GM21360 (cell line): ENCODE data around the gene LRRC27.
"Not testable (repeated sequence)": the region's sequence is repeated elsewhere in the genome, so short reads cannot be mapped to it uniquely, and the experiment has no call there.

Source experiments
- ATAC-seq: cut with Tn5 transposase; IDR thresholded peaks from one replicate; pipeline ENCODE4 v1.9.1; 2021; ENCODE audit warnings: mild to moderate bottlenecking, moderate library complexity; ENCODE audit not compliant: unreplicated experiment

Gene LRRC27

DNA sequence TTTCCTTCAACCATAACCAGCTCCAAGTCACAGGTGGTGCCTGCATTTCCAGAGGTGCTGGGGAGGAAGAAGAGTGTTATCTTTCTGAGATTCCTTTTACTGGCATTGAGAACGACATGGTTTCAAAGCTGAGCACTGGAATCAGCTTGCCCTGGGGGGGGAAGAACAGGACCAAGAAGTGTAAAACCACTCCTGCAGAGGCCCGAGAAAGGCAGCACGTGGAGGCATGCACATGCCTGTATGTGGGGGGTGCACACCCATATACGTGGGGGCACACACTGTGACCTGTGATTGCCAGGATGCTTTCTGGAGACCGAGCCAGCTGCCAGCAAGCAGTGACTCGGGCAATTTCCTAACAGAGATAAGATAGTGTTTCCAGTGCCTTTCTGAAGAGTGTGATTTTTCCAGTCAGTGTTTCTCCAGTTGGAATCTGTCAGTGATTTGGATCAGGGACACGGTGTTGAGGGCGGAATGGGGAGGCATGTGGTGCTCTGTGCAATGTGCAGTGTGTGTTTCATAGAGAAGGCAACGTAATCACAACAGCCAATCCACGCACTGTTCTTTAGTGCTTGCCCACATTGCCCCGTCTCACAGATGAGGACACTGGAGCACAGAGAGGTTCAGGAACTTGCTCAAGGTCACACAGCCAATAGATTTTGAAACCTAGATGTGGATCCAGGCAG is 4.2 kb downstream of the LRRC27 start:
- no peak for ATAC-seq

DNA sequence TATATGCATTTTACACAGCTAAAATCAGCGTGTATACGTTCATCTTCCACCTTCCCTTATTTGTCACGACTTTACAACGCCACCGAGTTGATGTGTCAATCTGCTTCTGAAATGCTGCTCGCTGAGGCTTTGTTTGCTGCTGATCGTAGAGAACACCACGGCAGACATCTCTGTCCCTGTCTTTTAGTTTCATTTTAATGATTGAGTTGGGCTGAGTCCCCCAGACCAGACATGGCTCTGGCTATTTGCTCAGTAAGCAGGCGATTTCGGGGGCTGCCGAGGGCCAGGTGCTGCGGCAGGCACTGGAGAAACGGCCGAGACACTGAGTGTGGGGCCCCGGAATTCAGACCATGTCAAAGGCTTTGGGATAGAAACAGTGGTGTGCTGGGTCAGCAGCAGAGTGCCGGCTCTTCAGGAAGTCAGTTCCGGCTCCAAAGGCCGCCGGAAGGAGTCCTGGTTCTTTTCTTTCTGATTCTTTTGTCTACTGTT is 5.0 kb downstream of the LRRC27 start:
- ATAC-seq = no peak

- not testable (repeated sequence) for ATAC-seq
Observed at GRCh38 chr10:132337854-132338253, 5.9 kb downstream of the LRRC27 start.

DNA sequence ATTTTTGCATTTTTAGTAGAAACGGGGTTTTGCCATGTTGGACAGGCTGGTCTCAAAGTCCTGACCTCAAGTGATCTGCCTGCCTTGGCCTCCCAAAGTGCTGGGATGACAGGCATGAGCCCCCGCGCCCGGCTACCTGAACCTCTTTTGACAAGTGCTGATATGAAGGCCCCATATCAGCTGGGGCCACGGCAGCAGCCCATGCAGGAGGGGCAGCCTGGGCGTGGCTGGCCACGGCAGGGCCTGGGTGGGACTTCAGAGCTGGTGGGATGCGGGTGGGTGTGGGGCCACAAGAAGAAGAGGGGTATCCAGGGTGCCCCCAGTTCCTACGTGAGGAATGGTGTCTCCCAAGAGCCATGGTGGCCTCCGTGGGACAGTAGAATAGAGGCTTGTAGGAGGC is 6.9 kb downstream of the LRRC27 start:
- ATAC-seq = no peak

GRCh38 chr10:132339276-132339675 is 7.3 kb downstream of the LRRC27 start:
- no peak for ATAC-seq

GRCh38 chr10:132341017-132341416 is 9.0 kb downstream of the LRRC27 start:
- no peak for ATAC-seq

GRCh38 chr10:132341781-132342180 is 9.8 kb downstream of the LRRC27 start:
- ATAC-seq = no peak

- no peak for ATAC-seq
Observed at GRCh38 chr10:132342553-132342952, 10.6 kb downstream of the LRRC27 start.

- no peak for ATAC-seq
Observed at GRCh38 chr10:132344386-132344785, 12.4 kb downstream of the LRRC27 start.

DNA sequence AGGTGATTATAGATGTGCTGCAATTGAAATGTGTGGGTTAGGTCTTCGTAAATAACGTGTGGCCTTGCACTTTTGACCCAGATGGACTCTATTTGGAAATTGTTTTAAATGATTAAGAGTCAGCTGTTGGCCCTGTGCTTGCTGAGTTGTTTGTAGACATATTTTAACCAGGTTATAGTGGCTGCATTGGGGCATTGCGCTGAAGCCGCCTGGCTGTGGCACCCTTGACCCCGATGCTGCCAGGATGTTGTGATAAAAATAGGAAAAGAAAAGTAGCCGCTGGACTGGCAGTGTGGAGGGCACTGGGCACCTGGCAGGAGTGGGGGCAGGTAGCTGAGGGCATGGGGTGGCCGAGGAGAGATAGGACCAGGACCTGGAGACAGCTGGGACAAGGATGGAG is 13.4 kb downstream of the LRRC27 start:
- no peak for ATAC-seq

DNA sequence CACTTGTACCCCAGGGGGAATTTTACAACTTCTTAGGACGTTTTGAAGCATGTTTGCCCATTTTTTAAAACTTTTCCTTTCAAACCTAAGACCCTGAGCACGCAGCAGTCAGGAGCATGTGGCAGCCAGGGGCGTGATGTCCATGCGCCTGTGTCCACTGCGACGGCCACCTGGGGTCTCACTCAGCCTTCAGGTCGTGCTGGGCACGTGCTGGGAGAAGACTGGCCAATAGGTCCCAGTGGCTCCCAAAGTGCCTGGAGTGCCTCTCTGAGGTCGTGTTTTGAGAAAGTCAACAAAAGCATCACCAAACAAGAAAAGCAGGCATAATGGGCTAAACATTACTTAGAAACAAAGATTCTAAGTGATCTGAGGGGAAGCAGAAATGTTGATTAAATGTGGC is 14.8 kb downstream of the LRRC27 start:
- no peak for ATAC-seq

DNA sequence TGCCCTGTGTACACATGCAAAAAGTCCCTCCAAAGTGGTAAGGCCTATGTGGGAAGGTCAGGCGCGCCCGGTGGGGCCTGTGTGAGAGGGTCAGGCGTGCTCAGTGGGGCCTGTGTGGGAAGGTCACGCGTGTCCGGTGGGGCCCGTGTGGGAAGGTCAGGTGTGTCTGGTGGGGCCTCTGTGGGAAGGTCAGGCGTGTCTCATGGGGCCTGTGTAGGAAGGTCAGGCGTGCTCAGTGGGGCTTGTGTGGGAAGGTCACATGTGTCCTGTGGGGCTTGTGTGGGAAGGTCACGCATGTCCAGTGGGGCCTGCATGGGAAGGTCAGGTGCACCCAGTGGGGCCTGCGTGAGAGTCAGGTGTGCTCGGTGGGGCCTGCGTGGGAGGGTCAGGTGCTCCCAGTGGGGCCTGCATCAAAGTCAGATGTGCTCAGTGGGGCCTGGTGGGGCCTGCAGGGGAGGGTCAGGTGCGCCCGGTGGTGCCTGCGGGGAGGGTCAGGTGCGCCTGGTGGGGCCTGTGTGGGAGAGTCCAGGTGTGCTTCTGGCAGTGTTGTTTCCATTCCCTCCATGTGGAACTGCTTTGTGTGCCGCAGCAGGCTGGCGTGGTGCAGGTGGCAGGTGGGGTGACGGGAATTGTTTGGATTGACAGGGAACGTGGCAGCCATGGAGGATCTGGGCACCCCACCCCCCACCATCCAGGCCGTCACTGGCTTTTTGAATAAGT is 15.4 kb downstream of the LRRC27 start:
- no peak for ATAC-seq

DNA sequence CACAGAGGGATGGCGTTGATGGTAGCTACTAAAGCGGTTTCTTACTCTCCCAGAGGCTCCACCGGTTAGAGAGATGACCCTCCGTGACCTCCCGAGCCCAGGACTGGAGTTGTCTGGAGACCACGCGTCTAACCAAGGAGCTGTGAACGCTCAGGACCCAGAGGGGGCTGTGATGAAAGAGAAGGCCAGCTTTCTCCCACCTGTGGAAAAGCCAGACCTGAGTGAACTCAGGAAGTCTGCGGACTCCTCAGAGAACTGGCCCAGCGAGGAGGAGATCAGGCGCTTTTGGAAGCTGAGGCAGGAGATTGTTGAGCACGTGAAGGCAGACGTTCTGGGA is 15.9 kb downstream of the LRRC27 start:
- ATAC-seq = no peak

GRCh38 chr10:132349766-132350165 is 17.8 kb downstream of the LRRC27 start:
- no peak for ATAC-seq

DNA sequence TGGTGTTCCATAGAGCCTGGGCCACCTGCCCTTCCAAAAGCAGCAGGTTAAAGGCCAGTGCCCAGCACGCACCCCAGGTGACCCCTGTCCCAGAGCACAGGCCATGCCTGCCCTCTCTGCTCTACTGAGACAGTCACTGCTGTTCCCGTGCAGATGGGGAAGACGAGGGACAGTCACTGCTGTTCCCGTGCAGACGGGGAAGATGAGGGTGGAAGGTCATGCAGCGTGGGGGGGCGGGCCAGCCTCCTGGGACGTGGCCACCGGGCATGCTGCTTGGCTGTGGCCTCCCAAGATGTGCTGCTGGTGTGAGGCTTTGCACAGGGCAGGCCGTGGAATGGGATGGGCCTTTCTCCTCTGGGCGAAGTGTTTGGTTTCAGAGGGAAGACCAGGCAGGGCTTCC is 18.4 kb downstream of the LRRC27 start:
- no peak for ATAC-seq

GRCh38 chr10:132350946-132351345 is 19.0 kb downstream of the LRRC27 start:
- no peak for ATAC-seq

DNA sequence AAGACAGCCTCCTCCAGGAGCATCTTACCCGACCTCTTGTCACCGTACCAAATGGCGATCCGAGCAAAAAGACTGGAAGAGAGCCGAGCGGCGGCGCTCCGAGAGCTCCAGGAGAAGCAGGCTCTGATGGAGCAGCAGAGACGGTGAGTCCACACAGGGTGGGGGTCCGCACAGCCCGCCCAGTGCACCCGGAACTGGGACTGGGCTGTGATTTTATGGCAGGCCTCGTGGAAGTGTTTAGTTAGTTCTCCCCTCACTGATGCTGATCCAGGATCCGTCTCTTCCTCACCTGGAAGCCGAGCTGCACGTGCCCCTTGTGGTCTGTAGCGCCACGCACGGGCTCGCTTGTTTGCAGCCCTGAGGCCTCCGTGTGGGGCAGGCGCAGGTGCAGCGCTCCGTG is 19.6 kb downstream of the LRRC27 start:
- no peak for ATAC-seq

DNA sequence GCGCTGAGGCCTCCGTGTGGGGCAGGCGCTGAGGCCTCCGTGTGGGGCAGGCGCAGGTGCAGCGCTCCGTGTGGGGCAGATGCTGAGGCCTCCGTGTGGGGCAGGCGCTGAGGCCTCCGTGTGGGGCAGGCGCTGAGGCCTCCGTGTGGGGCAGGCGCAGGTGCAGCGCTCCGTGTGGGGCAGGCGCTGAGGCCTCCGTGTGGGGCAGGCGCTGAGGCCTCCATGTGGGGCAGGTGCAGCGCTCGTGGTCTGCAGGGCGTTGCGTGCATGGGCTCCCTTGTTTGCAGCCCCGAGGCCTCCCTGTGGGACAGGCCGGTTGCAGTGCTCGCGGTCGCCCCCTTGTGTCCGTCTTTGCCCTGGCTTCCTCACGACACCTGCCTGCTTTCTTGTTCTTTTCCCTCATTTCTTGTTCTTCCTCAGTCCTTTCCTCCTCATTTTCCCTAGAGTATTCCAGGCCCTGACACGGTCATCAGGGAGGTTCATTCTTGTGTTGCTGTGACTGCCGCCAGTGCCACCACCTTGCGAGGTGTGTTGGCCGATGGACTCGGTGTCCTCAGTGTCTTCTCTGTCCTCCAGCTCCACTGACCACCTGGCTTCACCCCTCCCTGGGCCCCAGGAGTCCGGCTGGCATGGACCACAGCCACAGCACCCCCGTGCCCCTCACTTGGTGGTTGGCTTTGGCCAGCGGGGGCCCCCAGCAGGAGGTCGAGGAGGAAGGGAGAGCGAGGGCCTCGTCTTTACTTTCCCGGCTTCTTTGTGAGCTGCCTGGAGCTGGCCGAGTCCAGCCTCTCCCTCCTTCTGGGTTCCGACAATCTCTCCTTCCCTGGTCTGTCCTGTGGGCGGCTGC is 20.7 kb downstream of the LRRC27 start:
- ATAC-seq = not testable (repeated sequence)

GRCh38 chr10:132353456-132354355 is 21.7 kb downstream of the LRRC27 start:
- ATAC-seq = no peak

DNA sequence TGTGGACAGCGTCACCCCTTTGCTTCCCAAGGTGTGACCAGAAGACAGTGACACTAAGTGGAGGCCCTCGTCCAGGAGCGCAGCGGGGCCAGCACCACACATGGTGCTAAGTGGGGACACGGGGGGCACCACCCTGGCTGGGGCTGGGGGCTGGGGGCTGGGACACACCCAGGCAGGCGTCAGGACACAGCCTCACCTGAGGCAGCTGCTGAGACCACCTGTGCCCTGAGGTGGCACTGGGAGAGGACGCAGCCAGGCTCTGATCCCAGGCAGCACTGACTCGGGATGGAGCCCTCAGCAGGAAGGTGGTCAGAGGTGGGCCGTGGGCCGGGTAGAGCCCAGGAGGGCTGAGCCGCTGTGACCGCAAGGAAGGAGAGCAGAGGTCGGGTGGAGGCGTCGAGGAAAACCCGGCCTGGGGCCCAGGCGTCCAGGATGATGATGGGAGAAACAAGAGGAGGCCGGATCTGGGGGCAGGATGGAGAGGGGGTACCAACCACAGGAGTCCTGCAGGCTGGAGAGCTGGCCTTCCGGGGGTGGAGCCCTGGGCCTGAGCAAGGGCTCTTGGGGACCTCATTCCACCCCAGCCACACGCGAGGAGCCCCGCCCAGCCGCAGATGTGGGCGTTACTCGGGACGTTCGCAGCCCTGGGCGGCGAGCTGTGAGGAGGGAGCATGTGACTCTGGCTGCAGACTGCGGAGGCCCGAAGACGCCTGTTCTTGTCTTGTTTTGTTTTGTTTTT is 22.5 kb downstream of the LRRC27 start:
- ATAC-seq = no peak
